ENCODE data around the gene OXLD1.

GRCh38 chr17:81650951-81651350, 15.5 kb downstream of the OXLD1 start:
- TF ChIP-seq YY1 (IDR thresholded peaks at IDR 0.05; ENCODE audit: low read depth), result no peak
- no peak for TF ChIP-seq ZBTB33 (IDR thresholded peaks at IDR 0.05; ENCODE audit: borderline replicate concordance, low read depth)
- no peak for TF ChIP-seq CHD2 (IDR thresholded peaks at IDR 0.05; ENCODE audit: low read length, partially characterized antibody)
- TF ChIP-seq MXI1 (IDR thresholded peaks at IDR 0.05; ENCODE audit: low read depth, low read length), result no peak
- no peak for TF ChIP-seq CTCF (IDR thresholded peaks at IDR 0.05)
- no peak for TF ChIP-seq TCF12 (IDR thresholded peaks at IDR 0.05)
- no peak for TF ChIP-seq EP300 (IDR thresholded peaks at IDR 0.05; ENCODE audit: borderline replicate concordance in 1 of 2, low read depth in 1 of 2, low read length in 1 of 2)
- no peak for TF ChIP-seq RAD21 (IDR thresholded peaks at IDR 0.05; ENCODE audit: low read length)
- TF ChIP-seq EZH2phosphoT487 (IDR thresholded peaks at IDR 0.05; ENCODE audit: borderline replicate concordance, low read depth), result no peak
